A549 (cell line): ENCODE measurements around the gene TSKU. TPM values are rescaled to one million over a fixed set of nuclear protein-coding genes. Genes with fewer than 3 reads are reported as not detected.

ENCODE experiments used
- ATAC-seq, 2 experiments: fragments of 200-7000 bp in 1 of 2; fragments of >200 bp in 1 of 2; cut with Nextera tagmentation in 1 of 2; cut with Tn5 transposase in 1 of 2; 3 replicates each; pipeline versions ENCODE4 v1.8.0 to v1.9.1; 2018 to 2020; ENCODE audit warnings: mild to moderate bottlenecking in 1 of 2, moderate library complexity in 1 of 2
- CTCF ChIA-PET: fragments of 300-600 bp; sonication (Branson Sonifier 250); formaldehyde crosslinking; extraction: SDS; loops from one replicate; lab custom pipeline; 2021; ENCODE audit warnings: antibody characterized with exemption, inconsistent platforms; lab: Yijun Ruan, JAX
- POLR2A ChIA-PET: fragments of 350-600 bp; formaldehyde crosslinking; extraction: SDS; loops from one replicate; lab custom pipeline; 2021; ENCODE audit warnings: antibody characterized with exemption, inconsistent platforms; lab: Yijun Ruan, JAX
- DNase-seq, 2 experiments: peaks; one replicate each; pipeline versions ENCODE4 v3.0.0 to v3.0.0-alpha.2; 2011 to 2016; ENCODE audit warnings: low read depth in 1 of 2, low spot score in 1 of 2
- FAIRE-seq: peaks from 2 replicates; lab custom pipeline; 2011; peaks lifted over from hg19 to GRCh38; lab: Jason Lieb, UNC
- H3K27ac ChIP-seq, 2 experiments: fragments of >200 bp; sonication (Bioruptor Twin); formaldehyde crosslinking; 3 replicates each; pipeline ENCODE4 v1.5.1; 2016 to 2017
- H3K4me1 ChIP-seq: fragments of >200 bp; sonication (Bioruptor Twin); formaldehyde crosslinking; 3 replicates; pipeline ENCODE4 v1.6.1; 2016
- H3K4me2 ChIP-seq: fragments of >200 bp; sonication (Bioruptor Twin); formaldehyde crosslinking; 3 replicates; pipeline ENCODE4 v1.6.1; 2016
- H3K4me3 ChIP-seq: fragments of >200 bp; sonication (Bioruptor Twin); formaldehyde crosslinking; 3 replicates; pipeline ENCODE4 v1.5.1; 2016
- H3K9me3 ChIP-seq: fragments of >200 bp; sonication (Bioruptor Twin); formaldehyde crosslinking; 3 replicates; pipeline ENCODE4 v1.6.1; 2016
- CBX2 ChIP-seq: fragments of 200-600 bp; sonication (generic); IDR thresholded peaks from 2 replicates; pipeline ENCODE4 v1.6.1; 2016; ENCODE audit warnings: low read depth, mild to moderate bottlenecking, borderline replicate concordance
- CBX8 ChIP-seq: fragments of 200-600 bp; sonication (generic); IDR thresholded peaks from 2 replicates; pipeline ENCODE4 v1.6.1; 2016
- CHD2 ChIP-seq: fragments of 150-350 bp; IDR thresholded peaks from 2 replicates; pipeline ENCODE4 v1.6.1; 2014; ENCODE audit warnings: low read length; ENCODE audit not compliant: partially characterized antibody
- CHD4 ChIP-seq: fragments of 200-600 bp; sonication (generic); IDR thresholded peaks from 2 replicates; pipeline ENCODE4 v1.6.1; 2016; ENCODE audit warnings: antibody characterized with exemption, mild to moderate bottlenecking, borderline replicate concordance
- EHMT2 ChIP-seq: fragments of 200-600 bp; sonication (generic); IDR thresholded peaks from 2 replicates; pipeline ENCODE4 v1.6.1; 2016; ENCODE audit warnings: antibody characterized with exemption, low read depth, mild to moderate bottlenecking, moderate library complexity
- EP300 ChIP-seq, 2 experiments: fragments of >200 bp; sonication (Bioruptor Twin); formaldehyde crosslinking; IDR thresholded peaks; 2 replicates in 1 of 2; 3 replicates in 1 of 2; pipeline ENCODE4 v1.6.1; 2016 to 2017
- FOSL2 ChIP-seq, 2 experiments: fragments of 450-650 bp in 1 of 2; fragments of >200 bp in 1 of 2; sonication (Bioruptor Twin) in 1 of 2; formaldehyde crosslinking; IDR thresholded peaks; 2 replicates each; pipeline versions ENCODE4 v1.5.0 to v1.6.1; 2016 to 2020; ENCODE audit warnings: mild to moderate bottlenecking in 1 of 2, moderate library complexity in 1 of 2
- HOXA7 ChIP-seq: fragments of 250-450 bp; sonication (Bioruptor Pico); IDR thresholded peaks from 2 replicates; pipeline ENCODE4 v1.5.0; 2020; ENCODE audit warnings: mild to moderate bottlenecking, moderate library complexity
- HOXB13 ChIP-seq: fragments of 250-450 bp; sonication (Bioruptor Pico); IDR thresholded peaks from 2 replicates; pipeline ENCODE4 v1.5.0; 2020; ENCODE audit warnings: low read depth, mild to moderate bottlenecking, moderate library complexity
- KDM1A ChIP-seq: fragments of 200-600 bp; sonication (generic); IDR thresholded peaks from 2 replicates; pipeline ENCODE4 v1.6.1; 2016; ENCODE audit warnings: low read depth, mild to moderate bottlenecking
- MAX ChIP-seq: IDR thresholded peaks from 2 replicates; pipeline ENCODE4 v1.6.1; 2012
- NFE2L2 ChIP-seq: fragments of 150-350 bp; conservative IDR thresholded peaks from 2 replicates; pipeline ENCODE4 v1.6.1; 2014; ENCODE audit warnings: low read length
- NPAS2 ChIP-seq: fragments of 250-450 bp; sonication (Bioruptor Pico); IDR thresholded peaks from 2 replicates; pipeline ENCODE4 v1.8.0; 2022; ENCODE audit warnings: mild to moderate bottlenecking, moderate library complexity, borderline replicate concordance
- NR3C1 ChIP-seq: fragments of >200 bp; sonication (Bioruptor Twin); formaldehyde crosslinking; IDR thresholded peaks from 3 replicates; pipeline ENCODE4 v1.6.1; 2017
- PHF8 ChIP-seq: fragments of 200-600 bp; sonication (generic); IDR thresholded peaks from 2 replicates; pipeline ENCODE4 v1.6.1; 2016; ENCODE audit warnings: low read depth, mild to moderate bottlenecking, antibody characterized with exemption, moderate library complexity, borderline replicate concordance
- POLR2A ChIP-seq: IDR thresholded peaks from 2 replicates; pipeline ENCODE4 v1.6.1; 2012; ENCODE audit warnings: mild to moderate bottlenecking, low read length
- ZFP36 ChIP-seq: fragments of 450-650 bp; IDR thresholded peaks from 2 replicates; pipeline ENCODE4 v1.6.1; 2014; ENCODE audit warnings: borderline replicate concordance; ENCODE audit not compliant: partially characterized antibody
- ZNF302 ChIP-seq: fragments of 250-450 bp; sonication (Bioruptor Pico); IDR thresholded peaks from 2 replicates; pipeline ENCODE4 v1.9.0; 2021; ENCODE audit warnings: inconsistent platforms, mild to moderate bottlenecking, moderate library complexity
- WGBS: methylation state at CpG from one replicate; pipeline ENCODE4 v1.1.6; 2017; ENCODE audit errors: missing lambda C conversion rate; 5-methylcytosine and 5-hydroxymethylcytosine counted together
- polyA plus RNA-seq, 4 experiments: library from polyadenylated mRNA; depleted of rRNA in 3 of 4; stranded (reverse); fragments of >200 nt; fragmentation: RNase III in 1 of 4; extraction: RNeasy Plus Mini Kit Qiagen cat#74134 plus additional on column Dnase treatment in 1 of 4; gene quantifications; 2 replicates in 3 of 4; 3 replicates in 1 of 4; pipeline ENCODE4 v1.2.3, GENCODE V29; 2011 to 2017
- TF ChIP-seq, protein P1 (sequence below): fragments of 250-450 bp; sonication (Bioruptor Pico); IDR thresholded peaks from 2 replicates; pipeline ENCODE4 v1.5.0; 2020; ENCODE audit warnings: low read depth, mild to moderate bottlenecking, moderate library complexity

Gene TSKU
- polyA plus RNA-seq, 2 of the 4 experiments (the other 2 are of a cell fraction) = 164 to 171 TPM

GRCh38 chr11:76846441-76846840 lies 63.3 kb downstream of the TSKU start:
- H3K27ac ChIP-seq = no peak overlapping the region
- CTCF ChIA-PET = interaction anchor here (1.5 kb wide), 1 partner anchor 35 kb away, joined by 5 read pairs; no protein-coding TSS in a partner anchor
- ATAC-seq = no peak
- H3K4me3 ChIP-seq = no peak overlapping the region
- no peaks in the 10 kb centered on the region for H3K4me1 ChIP-seq
- no peak for TF ChIP-seq CBX8
- no peak for TF ChIP-seq CHD2
- no peak for TF ChIP-seq POLR2A
- no peak for TF ChIP-seq NFE2L2
- TF ChIP-seq, protein P1, sequence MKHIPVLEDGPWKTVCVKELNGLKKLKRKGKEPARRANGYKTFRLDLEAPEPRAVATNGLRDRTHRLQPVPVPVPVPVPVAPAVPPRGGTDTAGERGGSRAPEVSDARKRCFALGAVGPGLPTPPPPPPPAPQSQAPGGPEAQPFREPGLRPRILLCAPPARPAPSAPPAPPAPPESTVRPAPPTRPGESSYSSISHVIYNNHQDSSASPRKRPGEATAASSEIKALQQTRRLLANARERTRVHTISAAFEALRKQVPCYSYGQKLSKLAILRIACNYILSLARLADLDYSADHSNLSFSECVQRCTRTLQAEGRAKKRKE (CRISPR knock-in tag) = no peak
- TF ChIP-seq EP300 (IDR thresholded peaks at IDR 0.05) = no peak
- TF ChIP-seq FOSL2 (IDR thresholded peaks at IDR 0.05) = no peak
- no peak for TF ChIP-seq FOSL2 (CRISPR knock-in tag; IDR thresholded peaks at IDR 0.05)
- no peak for TF ChIP-seq CBX2
- no peak for TF ChIP-seq MAX
- no peak for TF ChIP-seq HOXB13 (CRISPR knock-in tag)
- no peak for TF ChIP-seq NR3C1
- TF ChIP-seq PHF8 = no peak
- no peak for TF ChIP-seq NPAS2
- no peak for TF ChIP-seq ZNF302 (CRISPR knock-in tag)
- no peak for TF ChIP-seq ZFP36
- TF ChIP-seq EHMT2 = no peak
- TF ChIP-seq CHD4 = no peak
- no peak for TF ChIP-seq HOXA7 (CRISPR knock-in tag)
- TF ChIP-seq KDM1A = no peak
- TF ChIP-seq, all 56 proteins: peak for 0
- POLR2A ChIA-PET = no interaction called here
- 46% methylated on average over 3 of the region's 3 CpGs for WGBS
- no peaks in the 10 kb centered on the region for H3K9me3 ChIP-seq
- FAIRE-seq (no peak), DNase-seq (no peak)
- no peak overlapping the region for H3K4me2 ChIP-seq

Other genes with a start within 250 kb of the TSKU start
- 0.62 and 1.0 TPM in 2 replicates for gene LRRC32, start 112.6 kb upstream of the TSKU start, polyA plus RNA-seq (2011; rRNA removed)
- gene LRRC32, start 112.6 kb upstream of the TSKU start, polyA plus RNA-seq (2017; fragmentation: RNase III; extraction: RNeasy Plus Mini Kit Qiagen cat#74134 plus additional on column Dnase treatment) = 0.08 to 0.25 TPM (median 0.16 TPM) in 3 replicates
- gene ACER3, start 77.6 kb downstream of the TSKU start, polyA plus RNA-seq (2011; rRNA removed) = 43.3 and 46.6 TPM in 2 replicates
- gene ACER3, start 77.6 kb downstream of the TSKU start, polyA plus RNA-seq (2017; fragmentation: RNase III; extraction: RNeasy Plus Mini Kit Qiagen cat#74134 plus additional on column Dnase treatment) = 14.8 to 17.7 TPM (median 16.0 TPM) in 3 replicates